Omental fat pad (tissue), 4 donors: ENCODE measurements around the gene RINT1. TPM values are rescaled to one million over a fixed set of nuclear protein-coding genes. Genes with fewer than 3 reads are reported as not detected.

Source experiments
- ATAC-seq: fragments of 150-250 bp; one replicate; pipeline ENCODE4 v1.9.1; 2016; ENCODE audit warnings: mild to moderate bottlenecking, moderate library complexity; ENCODE audit not compliant: low FRiP score
- DNase-seq: peaks from one replicate; pipeline ENCODE4 v3.0.0-alpha.2; 2019; ENCODE audit warnings: low spot score
- CTCF ChIP-seq, 3 donors: fragments of 450-650 bp; IDR thresholded peaks; one replicate each; pipeline ENCODE4 v1.5.1; 2016 to 2017; ENCODE audit warnings: antibody characterized with exemption in 3 of 3, mild to moderate bottlenecking in 3 of 3, moderate library complexity in 2 of 3
- total RNA-seq, 4 donors: library from RNA; depleted of rRNA; stranded (reverse); fragments of >200 nt; gene quantifications; one replicate each; pipeline ENCODE4 v1.1.0, GENCODE V29; 2016

Gene RINT1
- total RNA-seq, 4 donors from 2014 or later, result 12.7 to 25.7 (median 14.8) TPM

DNA sequence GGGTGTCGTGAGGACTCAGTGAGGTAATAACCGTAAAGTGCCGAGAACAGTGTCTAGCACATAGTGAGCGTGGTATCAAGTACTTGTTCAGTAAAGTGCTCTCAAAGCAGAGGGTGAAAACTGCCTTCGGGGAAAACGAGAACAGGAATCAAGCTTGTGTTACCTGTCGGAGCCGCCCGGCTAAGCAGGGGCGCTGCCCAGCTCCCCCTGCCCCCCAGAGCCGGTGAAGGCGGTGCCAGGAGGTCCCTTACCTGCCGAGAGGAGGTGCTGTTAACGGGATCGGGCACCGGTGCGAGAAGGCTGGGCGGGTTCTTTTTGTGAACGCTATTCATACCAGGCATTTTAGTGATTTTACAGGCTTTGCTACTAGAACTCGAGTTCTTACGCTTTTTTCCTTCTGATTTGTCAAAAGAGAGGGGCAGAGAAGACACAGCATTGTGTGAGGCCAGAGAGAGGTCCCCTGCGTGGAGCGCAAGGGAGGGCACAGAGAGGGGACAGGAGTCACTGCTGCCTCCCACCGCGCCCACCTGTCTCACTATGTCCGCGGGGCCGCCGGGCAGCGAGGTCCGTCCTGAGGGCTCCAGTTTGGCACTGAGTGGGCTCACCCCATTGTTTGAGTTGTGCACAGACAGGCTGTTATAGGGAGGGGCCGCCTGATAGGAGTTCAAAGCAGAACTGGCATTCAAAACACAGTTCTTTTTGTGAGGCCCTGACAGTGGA is 81.8 kb downstream of the RINT1 start:
- TF ChIP-seq CTCF (IDR thresholded peaks at IDR 0.05), result no peak
- DNase-seq (no peak), ATAC-seq (no peak)

DNA sequence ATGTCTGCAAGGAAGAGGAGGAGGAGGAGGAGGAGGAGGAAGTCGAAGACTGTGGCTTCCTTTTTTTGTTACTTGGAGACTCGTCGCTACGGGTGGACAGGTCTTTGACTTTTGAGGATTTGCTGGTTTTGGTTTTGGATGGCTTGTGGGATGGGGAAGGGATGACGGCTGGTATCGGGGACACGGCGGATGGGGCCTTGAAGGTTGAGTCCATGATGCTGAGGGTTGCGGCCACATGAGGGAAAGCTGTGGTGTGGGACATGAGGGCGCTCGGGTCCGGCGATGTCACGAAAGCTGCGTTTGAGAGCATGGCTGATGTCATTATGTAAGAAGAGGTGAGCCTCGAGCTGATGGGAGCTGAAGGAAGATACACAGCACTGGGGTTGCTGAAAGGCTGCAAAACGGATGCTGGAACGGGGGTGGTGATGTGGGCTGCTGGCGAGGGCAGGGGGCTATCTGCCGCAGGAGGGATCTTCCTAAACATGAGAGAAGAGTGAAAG is 82.4 kb downstream of the RINT1 start:
- DNase-seq, result no peak
- no peak for ATAC-seq
- TF ChIP-seq CTCF (IDR thresholded peaks at IDR 0.05), result no peak

Other genes with a start within 250 kb of the RINT1 start
- 10 to 100 TPM; 29.5 to 48.2 (median 30.6) TPM for gene SRPK2, start 143.3 kb upstream of the RINT1 start, total RNA-seq
- gene PUS7, start 9.9 kb upstream of the RINT1 start, total RNA-seq, result 10 to 100 TPM; 12.6 to 42.3 (median 13.1) TPM
- not detected for gene EFCAB10, start 49.3 kb downstream of the RINT1 start, total RNA-seq